Measurements from ENCODE around the gene TJP2. TPM values are rescaled to one million over a fixed set of nuclear protein-coding genes. Genes with fewer than 3 reads are reported as not detected.

Gene TJP2
- polyA plus RNA-seq, 1 donor from 2014 or later: 0.81 TPM

DNA sequence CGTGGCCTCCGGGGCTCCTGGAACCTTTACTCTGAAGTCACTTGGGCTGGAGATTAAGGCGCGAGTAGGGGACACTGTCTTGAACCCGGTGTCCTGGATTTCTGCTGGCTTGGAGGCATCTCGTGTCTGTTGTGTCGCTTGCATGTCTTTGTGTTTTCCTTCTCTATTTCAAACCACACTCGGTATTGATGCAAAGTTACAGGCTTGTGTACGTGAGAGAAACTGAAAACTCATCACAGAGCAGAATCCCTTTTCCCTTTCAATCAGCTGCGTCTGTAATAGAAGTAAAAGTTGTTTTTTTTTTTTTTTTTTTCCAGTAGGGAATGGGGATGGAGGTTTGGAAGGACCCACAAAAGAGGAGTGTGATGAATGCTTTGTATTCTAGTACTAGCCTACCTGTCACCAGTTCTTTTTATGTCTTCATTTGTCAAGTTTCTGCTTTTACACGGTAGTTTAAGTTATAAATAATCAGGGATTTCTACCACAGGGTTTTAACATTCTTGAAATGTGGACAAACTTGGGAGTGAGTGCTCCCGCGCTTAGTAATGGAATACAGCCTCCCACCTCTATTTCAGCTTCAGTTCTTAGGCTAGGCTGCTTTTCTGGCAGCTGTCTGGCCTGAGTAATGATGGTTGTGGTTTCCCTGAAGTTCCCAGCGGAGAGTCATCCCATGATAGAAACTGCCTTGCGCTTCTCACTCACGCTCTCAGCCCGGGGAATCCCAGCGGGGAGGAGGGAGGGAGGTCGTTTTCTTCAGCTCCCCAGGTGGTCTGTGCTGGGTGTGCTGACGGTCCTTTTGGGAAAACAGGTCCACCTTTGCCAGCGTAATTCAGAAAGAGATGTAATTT lies 763 bp downstream of the TJP2 start:
- Mint-ChIP-seq H3K36me3 (no peaks in the 10 kb centered on the region), H3K27me3 (peaks cover 32% of the 10 kb centered on the region), H3K27ac (no peak overlapping the region), H3K4me3 (peak overlapping the region; percentile 79 to 89 (median 88)), H3K4me1 (peaks cover 12 to 33% (median 20%) of the 10 kb centered on the region in 3 donors), H3K9me3 (no peaks in the 10 kb centered on the region)

DNA sequence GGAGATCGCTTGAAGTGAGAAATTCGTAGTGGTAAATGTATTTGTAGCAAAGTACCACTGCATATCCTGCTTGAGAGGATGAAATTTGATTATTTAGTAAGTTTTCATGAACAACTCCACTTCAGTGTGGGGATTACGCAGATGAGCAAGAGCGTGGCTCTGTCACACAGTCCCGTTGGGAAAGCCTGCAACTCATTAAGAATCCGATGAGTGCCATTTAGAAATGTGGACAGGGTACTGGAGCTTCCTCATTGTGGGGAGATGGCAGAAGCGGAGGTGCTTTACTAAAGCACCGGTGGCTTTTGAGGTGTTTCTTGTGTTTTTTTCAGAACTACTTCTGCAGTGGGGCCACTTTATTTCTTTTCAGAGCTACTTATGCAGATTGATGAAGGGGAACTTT lies 1.4 kb downstream of the TJP2 start:
- Mint-ChIP-seq H3K9me3 (no peaks in the 10 kb centered on the region), H3K36me3 (no peaks in the 10 kb centered on the region), H3K4me3 (peak overlapping the region in 3 of 4 donors; percentile 87 to 89 (median 88)), H3K27ac (no peak overlapping the region), H3K4me1 (peaks cover 12 to 32% (median 20%) of the 10 kb centered on the region in 3 donors), H3K27me3 (peaks cover 32% of the 10 kb centered on the region)

DNA sequence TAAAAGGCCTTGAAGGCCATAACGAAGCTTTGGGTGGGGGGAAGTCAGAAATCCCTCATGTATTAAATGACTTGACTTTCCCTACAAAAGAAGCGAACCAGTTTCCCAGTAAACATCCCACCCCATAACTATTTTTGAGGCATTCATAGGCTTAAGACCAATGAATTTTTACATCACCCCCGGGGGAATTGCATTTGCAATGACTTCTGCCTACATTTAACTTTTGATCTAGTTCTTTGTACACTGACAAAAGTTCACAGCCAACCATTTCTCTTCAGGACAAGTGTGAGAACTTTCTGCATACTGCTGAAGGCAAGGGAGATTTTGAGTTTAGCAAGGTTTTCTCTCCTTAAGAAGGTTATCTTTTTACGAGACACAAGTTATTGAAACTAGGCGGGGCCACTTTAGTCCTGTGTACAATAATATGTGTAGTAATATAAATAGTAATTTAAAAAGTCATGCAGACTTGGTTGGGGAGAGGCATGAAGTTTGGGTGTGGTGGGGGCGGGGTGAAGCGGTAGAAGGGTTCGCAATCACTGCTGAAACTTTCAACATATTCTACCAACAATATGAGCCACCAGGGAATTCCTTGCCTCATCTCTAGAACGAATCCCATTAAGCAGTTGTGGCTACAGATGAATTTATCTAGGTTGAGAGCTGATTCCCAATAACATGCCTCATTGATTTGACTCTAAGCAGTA lies 2.5 kb downstream of the TJP2 start:
- Mint-ChIP-seq H3K27ac (no peak overlapping the region), H3K27me3 (peaks cover 32% of the 10 kb centered on the region), H3K36me3 (no peaks in the 10 kb centered on the region), H3K4me3 (no peak overlapping the region), H3K9me3 (no peaks in the 10 kb centered on the region), H3K4me1 (peaks cover 12 to 28% (median 20%) of the 10 kb centered on the region in 3 donors)

DNA sequence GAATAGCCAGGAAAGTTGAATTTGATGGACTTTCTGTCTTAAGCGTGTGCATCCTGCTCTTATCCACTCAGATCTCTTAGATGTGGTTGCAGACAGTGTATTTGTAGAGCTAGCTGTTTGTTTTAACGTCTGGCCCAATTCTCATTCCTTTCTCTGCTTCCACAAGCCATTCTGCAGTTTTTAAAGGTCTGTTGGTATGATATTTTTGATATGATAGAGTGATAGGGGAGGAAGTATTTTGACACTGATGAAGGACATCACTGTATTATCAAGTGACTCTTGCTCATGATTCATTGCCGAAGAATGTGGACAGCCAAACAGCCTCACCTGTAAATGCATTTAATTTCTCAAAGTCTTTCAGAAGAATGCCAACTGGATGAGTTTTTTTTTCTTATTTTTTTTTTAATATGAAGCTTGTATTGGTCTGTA lies 4.5 kb downstream of the TJP2 start:
- Mint-ChIP-seq H3K27me3 (peaks cover 22% of the 10 kb centered on the region), H3K9me3 (no peaks in the 10 kb centered on the region), H3K4me3 (no peak overlapping the region), H3K27ac (no peak overlapping the region), H3K36me3 (no peaks in the 10 kb centered on the region), H3K4me1 (peaks cover 10 to 23% (median 15%) of the 10 kb centered on the region in 3 donors)

DNA sequence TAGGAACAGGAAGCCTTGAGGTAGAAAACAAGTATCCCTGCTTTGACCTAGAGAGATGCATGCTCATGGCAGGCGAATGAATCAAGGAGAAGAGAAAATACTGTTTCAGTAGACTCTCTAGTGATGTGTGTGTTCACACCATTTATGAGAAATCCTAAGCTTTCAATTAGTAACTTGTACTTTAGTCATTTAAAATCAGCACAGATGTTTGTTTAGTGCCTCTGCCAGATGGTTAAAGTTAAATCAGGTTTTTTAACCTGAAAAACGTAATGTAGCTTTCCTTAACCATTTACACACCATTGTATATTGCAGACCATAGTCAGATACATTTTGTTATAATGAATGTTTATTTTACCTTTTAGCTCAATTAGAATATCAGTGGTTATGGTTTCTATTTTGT lies 5.0 kb downstream of the TJP2 start:
- peaks cover 21% of the 10 kb centered on the region for H3K27me3 Mint-ChIP-seq
- no peaks in the 10 kb centered on the region for H3K9me3 Mint-ChIP-seq
- peaks cover 10 to 23% (median 14%) of the 10 kb centered on the region in 3 donors for H3K4me1 Mint-ChIP-seq
- H3K4me3 Mint-ChIP-seq: no peak overlapping the region
- no peak overlapping the region for H3K27ac Mint-ChIP-seq
- no peaks in the 10 kb centered on the region for H3K36me3 Mint-ChIP-seq

DNA sequence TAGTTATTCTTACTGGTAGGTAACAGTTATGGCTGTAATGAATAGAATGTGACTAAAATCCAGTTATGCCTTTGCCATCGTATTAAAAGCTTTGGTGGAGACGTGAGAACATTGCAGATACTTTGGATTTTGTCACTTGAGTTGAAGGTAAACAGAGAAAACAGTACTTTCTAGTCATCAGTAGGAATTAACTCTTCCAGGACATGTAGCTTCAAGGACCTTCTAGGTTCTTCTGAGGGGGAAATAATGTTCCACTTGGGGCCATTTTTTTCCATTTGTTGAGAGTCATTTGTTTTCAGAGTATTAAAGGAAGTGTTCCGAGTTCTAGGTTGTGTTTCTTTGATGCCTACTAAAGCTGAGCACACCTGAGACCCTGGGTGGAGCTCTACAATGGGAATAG lies 6.1 kb downstream of the TJP2 start:
- H3K4me1 Mint-ChIP-seq: peaks cover 3 to 14% (median 5%) of the 10 kb centered on the region in 3 donors
- no peaks in the 10 kb centered on the region for H3K9me3 Mint-ChIP-seq
- no peaks in the 10 kb centered on the region for H3K36me3 Mint-ChIP-seq
- peaks cover 10% of the 10 kb centered on the region for H3K27me3 Mint-ChIP-seq
- no peak overlapping the region for H3K4me3 Mint-ChIP-seq
- H3K27ac Mint-ChIP-seq: no peak overlapping the region

DNA sequence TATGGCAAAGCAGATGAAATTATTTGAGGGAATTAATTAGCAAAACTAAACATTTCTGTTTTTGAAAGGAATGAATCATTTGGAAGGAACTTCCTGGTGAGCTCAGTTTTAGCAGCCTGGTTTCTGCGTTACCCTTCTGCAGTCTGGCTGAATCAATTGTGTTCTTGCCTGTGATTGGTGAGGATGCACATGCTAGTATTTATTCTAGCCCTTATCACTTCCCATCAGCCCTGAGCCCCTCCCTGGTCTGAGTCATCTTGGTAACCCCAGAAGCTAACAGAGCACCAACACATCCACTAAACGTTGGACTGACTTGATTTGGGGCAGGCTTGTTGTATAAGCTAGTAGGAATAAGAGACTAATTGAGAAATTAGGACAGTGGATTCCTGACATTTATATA lies 6.6 kb downstream of the TJP2 start:
- no peaks in the 10 kb centered on the region for H3K9me3 Mint-ChIP-seq
- H3K36me3 Mint-ChIP-seq: no peaks in the 10 kb centered on the region
- H3K27ac Mint-ChIP-seq: no peak overlapping the region
- H3K4me1 Mint-ChIP-seq: peaks cover under 1 to 9% (median 3%) of the 10 kb centered on the region in 3 donors
- no peak overlapping the region for H3K4me3 Mint-ChIP-seq
- peaks cover 6% of the 10 kb centered on the region for H3K27me3 Mint-ChIP-seq

DNA sequence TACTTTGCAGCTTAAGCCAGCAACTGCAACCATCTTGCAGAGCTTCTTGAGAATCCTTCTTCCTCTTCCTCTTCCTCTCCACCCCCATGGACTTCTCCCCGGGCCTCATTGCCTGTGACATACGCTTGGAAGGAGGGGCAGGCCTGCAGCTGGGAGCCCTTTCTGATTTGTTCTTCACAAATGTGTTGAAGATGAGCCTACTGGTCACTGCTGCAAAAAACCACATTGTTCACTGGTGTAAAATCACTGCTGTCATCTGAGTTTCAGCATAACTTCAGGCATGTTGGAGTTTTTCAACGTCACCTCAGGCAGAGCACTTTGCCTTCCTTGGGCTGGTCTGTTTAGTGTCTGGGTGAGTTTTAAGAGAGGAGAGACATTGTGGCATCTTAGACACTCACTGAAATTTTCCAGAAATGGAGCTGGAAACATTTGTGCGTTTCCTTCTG lies 7.9 kb downstream of the TJP2 start:
- H3K36me3 Mint-ChIP-seq: no peaks in the 10 kb centered on the region
- H3K4me3 Mint-ChIP-seq: no peak overlapping the region
- no peaks in the 10 kb centered on the region for H3K27me3 Mint-ChIP-seq
- no peaks in the 10 kb centered on the region for H3K9me3 Mint-ChIP-seq
- no peak overlapping the region for H3K27ac Mint-ChIP-seq
- H3K4me1 Mint-ChIP-seq: peaks cover 0 to 1% (median 0%) of the 10 kb centered on the region in 3 donors

DNA sequence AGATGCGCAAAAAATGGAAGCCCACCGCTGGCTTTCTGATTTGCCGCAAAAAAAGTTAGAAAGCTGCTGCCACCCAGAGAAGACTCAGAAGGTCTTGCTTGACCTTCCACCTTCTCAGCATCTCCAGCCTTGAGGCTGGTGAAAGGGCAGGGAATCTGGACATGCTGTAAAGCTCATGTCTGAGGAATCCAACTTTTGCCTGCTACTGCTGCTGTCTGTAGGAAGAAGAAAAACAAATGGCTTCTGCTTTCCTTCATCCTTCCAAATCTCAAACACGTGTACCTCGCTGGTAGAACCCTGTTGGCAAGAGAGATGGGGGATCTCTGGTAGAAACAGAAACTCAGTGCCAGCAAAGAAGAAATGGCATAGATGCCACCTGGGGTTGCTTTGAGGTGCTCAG lies 10.2 kb downstream of the TJP2 start:
- H3K4me1 Mint-ChIP-seq: peaks cover 0 to 1% (median 0%) of the 10 kb centered on the region in 3 donors
- H3K36me3 Mint-ChIP-seq: no peaks in the 10 kb centered on the region
- H3K27me3 Mint-ChIP-seq: no peaks in the 10 kb centered on the region
- no peak overlapping the region for H3K4me3 Mint-ChIP-seq
- no peaks in the 10 kb centered on the region for H3K9me3 Mint-ChIP-seq
- H3K27ac Mint-ChIP-seq: no peak overlapping the region

DNA sequence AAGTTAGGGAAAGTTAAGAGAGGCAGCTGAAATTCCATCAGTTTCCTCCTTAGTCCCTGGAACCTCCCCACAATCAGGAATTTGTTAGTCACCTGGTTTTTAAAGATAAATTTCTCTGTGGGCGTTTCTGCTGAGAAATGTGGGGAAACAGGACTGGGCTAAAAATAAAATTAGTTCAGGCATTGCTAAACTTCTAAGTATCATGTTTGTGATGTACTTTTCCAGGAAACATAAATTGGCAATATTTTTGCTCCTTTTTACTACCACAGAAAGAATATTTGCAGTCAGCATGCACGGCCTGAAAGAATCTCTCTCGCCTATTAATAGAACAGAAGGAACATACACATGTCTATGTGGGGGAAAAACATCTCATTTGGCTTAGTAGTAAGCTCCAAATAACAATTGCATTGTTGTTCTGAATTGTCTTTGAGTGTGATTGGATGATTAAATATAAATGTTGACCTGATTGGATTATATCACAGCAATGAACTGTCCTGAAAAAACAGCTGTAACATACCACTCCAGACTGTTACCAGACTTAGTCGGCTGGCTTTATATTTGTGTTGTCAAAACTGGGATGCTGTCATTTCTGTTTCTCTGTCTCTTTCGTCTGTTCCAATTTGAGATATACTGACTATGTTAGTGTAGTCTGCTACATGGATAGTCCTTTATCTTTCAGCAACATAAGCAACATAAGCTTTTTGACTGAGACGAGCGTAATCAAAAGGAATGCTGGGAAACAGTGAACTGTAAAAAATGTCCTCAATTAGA lies 12.9 kb downstream of the TJP2 start:
- Mint-ChIP-seq H3K27ac (no peak overlapping the region), H3K4me1 (peaks cover 0 to 2% (median 0%) of the 10 kb centered on the region in 3 donors), H3K27me3 (no peaks in the 10 kb centered on the region), H3K9me3 (no peaks in the 10 kb centered on the region), H3K36me3 (no peaks in the 10 kb centered on the region), H3K4me3 (no peak overlapping the region)

DNA sequence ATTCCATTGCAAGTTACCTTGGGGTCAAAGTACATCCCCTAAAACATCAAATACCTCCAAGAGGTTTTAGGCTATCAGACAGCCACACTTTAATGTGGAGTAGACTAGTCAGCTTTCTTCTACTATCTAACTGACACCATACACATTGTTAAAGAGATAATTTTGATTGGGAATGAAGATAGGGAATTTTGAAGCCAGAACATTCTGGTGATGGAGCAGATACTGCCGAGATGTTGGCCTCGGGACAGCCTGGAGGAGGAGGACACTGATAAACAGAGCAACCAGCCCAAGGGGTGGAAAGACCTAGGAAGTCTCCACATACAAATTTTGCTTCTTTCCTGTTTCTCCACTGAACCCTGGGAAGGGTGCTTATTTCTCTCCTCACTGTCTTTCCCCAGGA lies 14.9 kb downstream of the TJP2 start:
- H3K27me3 Mint-ChIP-seq: no peaks in the 10 kb centered on the region
- no peaks in the 10 kb centered on the region for H3K9me3 Mint-ChIP-seq
- H3K27ac Mint-ChIP-seq: no peak overlapping the region
- H3K4me3 Mint-ChIP-seq: no peak overlapping the region
- peaks cover 0 to 2% (median 0%) of the 10 kb centered on the region in 3 donors for H3K4me1 Mint-ChIP-seq
- H3K36me3 Mint-ChIP-seq: no peaks in the 10 kb centered on the region

DNA sequence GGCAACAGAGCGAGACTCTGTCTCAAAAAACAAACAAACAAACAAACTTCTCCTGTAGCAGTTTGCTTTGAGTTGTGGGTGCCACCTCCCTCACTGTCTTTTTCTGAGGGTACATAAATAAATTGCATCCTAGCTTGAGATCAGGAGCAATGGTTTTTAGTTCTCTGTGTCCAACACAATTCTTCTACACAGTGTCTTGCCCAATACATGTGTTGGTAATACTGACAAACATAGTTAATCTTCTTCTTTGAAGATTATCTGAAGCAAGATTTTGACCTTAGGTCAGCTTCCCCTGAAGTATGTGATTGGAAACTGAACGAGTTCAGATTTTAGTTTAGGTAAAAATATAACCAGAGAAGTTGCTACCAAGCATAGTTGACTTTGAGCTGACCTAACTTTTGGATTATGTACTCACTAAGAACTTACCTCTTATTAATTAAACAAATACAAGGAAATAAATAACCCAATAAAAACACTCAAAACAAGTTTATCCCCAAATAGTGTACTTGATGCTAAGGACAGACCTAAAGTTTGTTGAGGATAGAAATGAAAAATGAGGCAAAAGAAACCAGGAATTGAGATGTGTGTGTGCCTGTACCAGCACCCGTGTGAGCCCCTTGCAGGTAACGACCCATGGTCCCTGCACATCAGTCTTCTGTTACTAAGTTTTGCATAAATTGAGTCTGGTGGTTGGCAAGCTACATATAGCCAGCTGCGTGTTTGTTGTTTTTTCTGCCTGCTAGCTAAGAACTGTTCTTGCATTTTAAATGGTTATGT lies 16.2 kb downstream of the TJP2 start:
- no peaks in the 10 kb centered on the region for H3K27me3 Mint-ChIP-seq
- peaks cover 0 to 2% (median 0%) of the 10 kb centered on the region in 3 donors for H3K4me1 Mint-ChIP-seq
- no peaks in the 10 kb centered on the region for H3K9me3 Mint-ChIP-seq
- no peaks in the 10 kb centered on the region for H3K36me3 Mint-ChIP-seq
- no peak overlapping the region for H3K27ac Mint-ChIP-seq
- H3K4me3 Mint-ChIP-seq: no peak overlapping the region

DNA sequence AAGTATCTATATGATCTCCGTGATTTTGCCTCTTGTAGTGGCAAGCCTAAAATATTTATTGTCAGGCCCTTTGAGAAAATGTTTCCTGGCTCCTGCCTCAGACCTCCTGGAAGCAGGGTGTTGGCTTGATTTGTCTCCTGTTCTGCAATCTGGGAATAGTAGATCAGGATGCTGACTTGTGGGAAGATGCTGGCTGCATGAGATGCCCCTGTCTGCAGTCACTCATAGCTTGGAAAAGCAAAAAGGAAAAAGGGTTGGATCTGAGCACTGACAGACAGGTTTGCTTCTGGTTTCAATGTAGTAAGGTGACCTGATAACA lies 16.7 kb downstream of the TJP2 start:
- H3K27ac Mint-ChIP-seq: no peak overlapping the region
- H3K36me3 Mint-ChIP-seq: no peaks in the 10 kb centered on the region
- no peaks in the 10 kb centered on the region for H3K27me3 Mint-ChIP-seq
- no peaks in the 10 kb centered on the region for H3K9me3 Mint-ChIP-seq
- H3K4me1 Mint-ChIP-seq: peaks cover 0 to 2% (median 0%) of the 10 kb centered on the region in 3 donors
- no peak overlapping the region for H3K4me3 Mint-ChIP-seq

DNA sequence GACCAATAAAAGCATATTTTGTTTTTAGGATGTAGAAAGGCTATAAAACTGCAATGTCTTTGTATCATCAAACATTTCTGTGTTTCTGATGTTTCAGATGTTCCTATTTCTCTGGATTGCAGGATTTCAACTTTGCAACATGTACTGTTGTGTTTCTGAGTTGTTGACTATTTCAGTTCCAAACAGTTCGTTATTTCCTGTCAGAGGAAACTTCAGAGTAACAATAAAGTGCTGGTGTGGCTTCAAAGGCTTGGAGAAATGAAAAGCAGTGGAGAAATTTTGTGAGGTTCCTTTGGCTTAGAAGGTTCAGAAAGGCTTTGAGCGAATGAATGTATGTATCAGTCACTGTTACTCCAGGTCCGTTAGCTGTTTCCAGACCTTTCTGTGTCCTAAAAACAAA lies 17.2 kb downstream of the TJP2 start:
- Mint-ChIP-seq H3K27ac (no peak overlapping the region), H3K36me3 (no peaks in the 10 kb centered on the region), H3K4me3 (no peak overlapping the region), H3K4me1 (peaks cover 0 to 2% (median 0%) of the 10 kb centered on the region in 3 donors), H3K9me3 (no peaks in the 10 kb centered on the region), H3K27me3 (no peaks in the 10 kb centered on the region)

Measured in IgD-negative memory B cell (primary cell).